Endodermal cell (in vitro differentiated cells): ENCODE data around the gene MLYCD. TPM values are rescaled to one million over a fixed set of nuclear protein-coding genes. Genes with fewer than 3 reads are reported as not detected.

Experiments
- DNase-seq: peaks from one replicate; pipeline ENCODE4 v3.0.0-alpha.2; 2017
- H3K27ac ChIP-seq: 2 replicates; pipeline ENCODE4 v1.5.1; 2013; ENCODE audit warnings: mild to moderate bottlenecking, low read depth, low read length, moderate library complexity
- H3K27me3 ChIP-seq: 2 replicates; pipeline ENCODE4 v1.6.1; 2013; ENCODE audit warnings: mild to moderate bottlenecking, low read length, moderate library complexity; ENCODE audit not compliant: insufficient read depth, control insufficient read depth, poor library complexity, severe bottlenecking
- H3K36me3 ChIP-seq: 2 replicates; pipeline ENCODE4 v1.7.0; 2013; ENCODE audit warnings: mild to moderate bottlenecking, low read length, moderate library complexity; ENCODE audit not compliant: control insufficient read depth, insufficient read depth
- H3K4me1 ChIP-seq: one replicate; pipeline ENCODE4 v1.7.0; 2013; ENCODE audit warnings: low read length; ENCODE audit not compliant: control insufficient read depth, insufficient read depth
- H3K4me3 ChIP-seq: 2 replicates; pipeline ENCODE4 v1.5.1; 2013; ENCODE audit warnings: mild to moderate bottlenecking, low read length, moderate library complexity
- H3K9ac ChIP-seq: 2 replicates; pipeline ENCODE4 v1.6.1; 2013; ENCODE audit warnings: mild to moderate bottlenecking, low read length, moderate library complexity; ENCODE audit not compliant: poor library complexity, severe bottlenecking; ENCODE audit errors: extremely low read depth
- H3K9me3 ChIP-seq: 2 replicates; pipeline ENCODE4 v1.6.1; 2013; ENCODE audit warnings: mild to moderate bottlenecking, low read length, moderate library complexity; ENCODE audit not compliant: control insufficient read depth
- H3K27ac Mint-ChIP-seq: 2 replicates; pipeline ENCODE4 v1.8.0; 2020; ENCODE audit warnings: mixed read lengths
- H3K27me3 Mint-ChIP-seq: 2 replicates; pipeline ENCODE4 v1.8.0; 2021; ENCODE audit warnings: mild to moderate bottlenecking, mixed read lengths; ENCODE audit not compliant: insufficient read depth
- H3K36me3 Mint-ChIP-seq: 2 replicates; pipeline ENCODE4 v1.8.0; 2020; ENCODE audit warnings: low read depth, mixed read lengths
- H3K4me1 Mint-ChIP-seq: 2 replicates; pipeline ENCODE4 v1.8.0; 2020; ENCODE audit warnings: mixed read lengths
- H3K4me3 Mint-ChIP-seq: 2 replicates; pipeline ENCODE4 v1.8.0; 2020; ENCODE audit warnings: mild to moderate bottlenecking, moderate library complexity, mixed read lengths
- H3K9me3 Mint-ChIP-seq: 2 replicates; pipeline ENCODE4 v1.8.0; 2020; ENCODE audit warnings: mild to moderate bottlenecking, mixed read lengths
- WGBS, 2 experiments: methylation state at CpG; one replicate each; pipeline versions ENCODE4 v1.1.5 to v1.1.7; 2013; ENCODE audit warnings: missing lambda C conversion rate in 2 of 2, mixed read lengths in 1 of 2; ENCODE audit not compliant: insufficient coverage in 1 of 2, insufficient read length in 1 of 2; 5-methylcytosine and 5-hydroxymethylcytosine counted together
- total RNA-seq, 2 donors: library from RNA; stranded (reverse); fragmentation: NEBNext Ultra II Directional in 1 of 2; extraction: Animal tissue kit (Norgen Biotek cat#: 25700) in 1 of 2; gene quantifications; 2 replicates in 1 of 2; 3 replicates in 1 of 2; pipeline ENCODE4 v1.2.1, GENCODE V29; 2021
- TF ChIP-seq, protein P1 (sequence below): fragments of 200-600 bp; sonication (generic); conservative IDR thresholded peaks from 2 replicates; pipeline ENCODE4 v1.5.0; 2021; ENCODE audit warnings: antibody characterized with exemption, mild to moderate bottlenecking

MLYCD gene
- total RNA-seq, 2 donors from 2014 or later = 11.1 to 19.0 TPM

DNA sequence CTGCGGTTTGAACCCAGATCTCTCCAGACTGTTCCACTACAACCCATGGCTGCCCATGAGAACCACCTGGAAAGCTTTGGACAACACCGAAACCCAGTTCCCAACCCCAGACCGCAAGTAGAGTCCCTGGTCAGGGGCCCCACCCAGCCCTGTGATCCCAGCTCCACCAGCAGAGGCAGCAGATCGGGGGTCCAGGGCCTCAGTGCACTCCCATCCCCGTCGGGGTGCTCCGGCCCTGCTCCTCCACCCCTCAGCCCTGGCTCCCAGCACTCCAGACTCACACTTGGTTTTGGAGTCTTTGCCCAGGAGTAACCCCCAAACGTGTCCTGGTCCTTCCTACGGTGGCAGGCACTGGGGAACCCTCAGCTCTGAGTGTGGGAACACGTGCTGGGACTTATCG lies 33.4 kb downstream of the MLYCD start:
- no peak overlapping the region for H3K4me3 Mint-ChIP-seq
- H3K4me1 ChIP-seq = no peaks in the 10 kb centered on the region
- no peaks in the 10 kb centered on the region for H3K27me3 ChIP-seq
- H3K9me3 ChIP-seq = no peaks in the 10 kb centered on the region
- no peaks in the 10 kb centered on the region for H3K27me3 Mint-ChIP-seq
- no peak overlapping the region for H3K4me3 ChIP-seq
- H3K36me3 ChIP-seq = no peaks in the 10 kb centered on the region
- peaks cover 2% of the 10 kb centered on the region for H3K4me1 Mint-ChIP-seq
- no peaks in the 10 kb centered on the region for H3K9me3 Mint-ChIP-seq
- no peak overlapping the region for H3K9ac ChIP-seq
- H3K36me3 Mint-ChIP-seq = peaks cover 12% of the 10 kb centered on the region
- TF ChIP-seq, protein P1, sequence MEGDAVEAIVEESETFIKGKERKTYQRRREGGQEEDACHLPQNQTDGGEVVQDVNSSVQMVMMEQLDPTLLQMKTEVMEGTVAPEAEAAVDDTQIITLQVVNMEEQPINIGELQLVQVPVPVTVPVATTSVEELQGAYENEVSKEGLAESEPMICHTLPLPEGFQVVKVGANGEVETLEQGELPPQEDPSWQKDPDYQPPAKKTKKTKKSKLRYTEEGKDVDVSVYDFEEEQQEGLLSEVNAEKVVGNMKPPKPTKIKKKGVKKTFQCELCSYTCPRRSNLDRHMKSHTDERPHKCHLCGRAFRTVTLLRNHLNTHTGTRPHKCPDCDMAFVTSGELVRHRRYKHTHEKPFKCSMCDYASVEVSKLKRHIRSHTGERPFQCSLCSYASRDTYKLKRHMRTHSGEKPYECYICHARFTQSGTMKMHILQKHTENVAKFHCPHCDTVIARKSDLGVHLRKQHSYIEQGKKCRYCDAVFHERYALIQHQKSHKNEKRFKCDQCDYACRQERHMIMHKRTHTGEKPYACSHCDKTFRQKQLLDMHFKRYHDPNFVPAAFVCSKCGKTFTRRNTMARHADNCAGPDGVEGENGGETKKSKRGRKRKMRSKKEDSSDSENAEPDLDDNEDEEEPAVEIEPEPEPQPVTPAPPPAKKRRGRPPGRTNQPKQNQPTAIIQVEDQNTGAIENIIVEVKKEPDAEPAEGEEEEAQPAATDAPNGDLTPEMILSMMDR = peak; percentile 27
- no peak overlapping the region for H3K27ac Mint-ChIP-seq
- 93 to 96% methylated on average over 7 to 11 of the region's 11 CpGs for WGBS, 2 experiments
- no peak overlapping the region for H3K27ac ChIP-seq
- no peak for DNase-seq

GRCh38 chr16:83932955-83933673 lies 34.2 kb downstream of the MLYCD start:
- TF ChIP-seq, protein P1 = no peak
- no peaks in the 10 kb centered on the region for H3K9me3 Mint-ChIP-seq
- H3K9me3 ChIP-seq = no peaks in the 10 kb centered on the region
- H3K27ac Mint-ChIP-seq = no peak overlapping the region
- no peak overlapping the region for H3K27ac ChIP-seq
- H3K4me3 ChIP-seq = no peak overlapping the region
- DNase-seq = no peak
- no peak overlapping the region for H3K9ac ChIP-seq
- H3K36me3 Mint-ChIP-seq = peaks cover 16% of the 10 kb centered on the region
- H3K4me1 Mint-ChIP-seq = no peaks in the 10 kb centered on the region
- H3K27me3 ChIP-seq = no peaks in the 10 kb centered on the region
- WGBS, 2 experiments = 91 to 96% methylated on average over 19 to 25 of the region's 25 CpGs
- H3K4me3 Mint-ChIP-seq = no peak overlapping the region
- no peaks in the 10 kb centered on the region for H3K4me1 ChIP-seq
- no peaks in the 10 kb centered on the region for H3K36me3 ChIP-seq
- H3K27me3 Mint-ChIP-seq = no peaks in the 10 kb centered on the region

GRCh38 chr16:83933885-83934683 lies 35.2 kb downstream of the MLYCD start:
- no peaks in the 10 kb centered on the region for H3K9me3 ChIP-seq
- no peak overlapping the region for H3K9ac ChIP-seq
- no peaks in the 10 kb centered on the region for H3K4me1 Mint-ChIP-seq
- H3K27ac ChIP-seq = no peak overlapping the region
- H3K4me3 ChIP-seq = no peak overlapping the region
- TF ChIP-seq, protein P1 = no peak
- H3K4me3 Mint-ChIP-seq = no peak overlapping the region
- peaks cover 12% of the 10 kb centered on the region for H3K36me3 Mint-ChIP-seq
- no peaks in the 10 kb centered on the region for H3K36me3 ChIP-seq
- H3K9me3 Mint-ChIP-seq = no peaks in the 10 kb centered on the region
- no peak for DNase-seq
- H3K27ac Mint-ChIP-seq = no peak overlapping the region
- no peaks in the 10 kb centered on the region for H3K27me3 Mint-ChIP-seq
- no peaks in the 10 kb centered on the region for H3K27me3 ChIP-seq
- H3K4me1 ChIP-seq = no peaks in the 10 kb centered on the region
- WGBS, 2 experiments = 86 to 90% methylated on average over 10 to 28 of the region's 28 CpGs
